ENCODE measurements around the gene TRAF2.

TRAF2 gene

DNA sequence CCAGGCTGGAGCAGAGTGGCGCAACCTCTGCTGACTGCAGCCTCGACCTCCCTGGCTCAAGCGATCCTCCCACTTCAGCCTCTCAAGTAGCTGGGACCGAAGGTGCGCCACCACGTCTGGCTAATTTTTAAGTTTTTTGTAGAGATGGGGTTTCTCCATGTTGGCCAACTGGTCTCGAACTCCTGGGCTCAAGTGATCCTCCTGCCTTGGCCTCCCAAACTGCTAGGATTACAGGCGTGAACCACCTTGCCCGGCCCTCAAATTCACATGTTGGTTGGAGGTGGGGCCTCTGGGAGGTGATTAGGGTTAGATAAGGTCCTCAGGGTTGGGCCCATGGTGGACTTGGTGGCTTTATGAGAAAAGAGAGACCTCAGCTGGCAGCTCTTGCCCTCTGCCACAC, 75.8 kb downstream of the TRAF2 start:
- DNase-seq (ENCODE audit: low spot score) = no peak

DNA sequence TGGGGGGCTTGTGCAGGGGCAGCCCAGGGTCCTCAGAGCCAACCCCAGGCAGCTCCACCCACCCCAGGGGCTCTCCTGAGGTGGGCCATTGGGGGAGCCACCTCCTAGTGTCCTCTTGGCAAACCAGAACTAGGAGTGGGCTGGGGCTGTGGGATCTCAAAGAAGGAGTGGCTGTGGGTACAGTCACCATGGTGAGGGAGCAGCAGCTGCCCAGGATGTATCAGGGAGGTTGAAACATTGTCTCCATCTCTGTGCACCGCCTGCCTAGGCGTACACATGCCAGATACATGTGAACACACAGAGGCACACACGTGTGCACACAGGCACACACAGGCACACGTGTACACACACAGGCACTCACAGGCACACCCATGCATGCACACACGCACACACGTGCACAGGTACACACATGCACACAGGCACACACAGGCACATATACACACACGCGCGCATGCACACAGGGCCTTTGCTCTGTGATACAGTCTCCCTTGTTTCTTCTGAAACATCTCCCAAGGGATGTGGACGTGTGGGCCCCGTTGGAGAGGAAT, 76.5 kb downstream of the TRAF2 start:
- no peak for DNase-seq (ENCODE audit: low spot score)

DNA sequence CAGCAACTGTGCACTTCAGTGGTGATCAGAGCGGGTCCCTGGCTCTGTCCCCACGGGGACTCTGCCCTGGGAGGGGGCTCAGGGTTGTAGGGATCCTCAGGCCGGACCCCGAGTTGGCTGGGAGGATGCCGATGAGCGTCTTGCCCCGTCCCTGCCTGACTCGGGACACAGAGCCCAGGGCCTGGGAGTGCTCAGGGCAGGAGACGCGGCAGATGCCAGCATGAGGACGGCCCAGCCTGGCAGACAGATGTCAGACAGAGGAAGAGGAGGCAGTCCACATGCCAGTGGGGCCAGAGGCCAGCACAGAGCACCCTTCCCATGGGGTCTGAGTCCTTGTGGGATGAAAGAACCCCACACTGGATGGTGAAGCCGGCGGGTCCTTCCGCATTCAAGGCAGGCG, 77.0 kb downstream of the TRAF2 start:
- DNase-seq (ENCODE audit: low spot score) = no peak

DNA sequence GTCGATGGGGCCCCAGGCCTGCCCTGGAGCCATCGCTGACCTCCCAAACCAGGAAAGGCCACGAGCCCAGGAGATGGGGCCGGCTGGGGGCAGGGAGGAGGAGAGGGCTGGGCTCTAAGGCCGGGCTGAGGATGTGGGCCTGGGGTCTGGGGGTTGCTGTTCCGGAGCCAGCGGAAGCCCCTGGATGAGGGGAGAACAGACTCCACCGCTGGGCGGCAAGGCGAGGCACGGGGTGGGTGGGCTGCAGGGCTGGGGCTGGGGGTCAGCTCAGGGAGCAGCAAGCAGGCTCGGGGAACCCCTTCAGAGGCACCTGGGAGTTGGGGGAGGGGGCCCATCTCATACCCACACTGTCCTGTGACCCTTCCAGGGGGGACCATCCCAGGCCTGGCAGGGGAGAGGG, 77.4 kb downstream of the TRAF2 start:
- DNase-seq (ENCODE audit: low spot score) = no peak

DNA sequence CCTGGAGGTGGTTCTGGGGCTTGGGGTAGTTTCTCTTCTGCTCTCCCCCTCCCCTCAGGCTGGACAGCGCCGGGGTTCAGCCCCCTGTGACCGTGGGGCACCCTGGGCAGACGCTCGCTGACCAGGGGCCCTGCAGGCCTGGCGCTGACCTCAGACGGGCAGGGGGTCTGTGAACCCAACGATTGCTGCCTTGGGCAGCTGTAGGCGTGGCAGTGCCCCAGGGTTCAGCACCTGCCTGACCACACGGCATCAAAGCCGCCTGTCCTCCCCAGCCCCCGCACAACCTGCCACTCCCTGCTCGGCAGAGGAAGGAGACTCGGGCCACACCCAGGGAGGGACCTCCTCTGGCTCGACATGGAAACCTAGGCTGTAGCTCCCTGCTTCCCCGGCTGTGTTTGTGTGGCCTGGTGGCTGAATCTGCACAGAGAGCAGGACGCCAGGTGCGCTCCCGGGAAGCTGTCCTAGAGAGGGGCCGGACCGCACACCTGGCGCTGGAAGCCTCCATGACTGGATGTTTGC, 77.9 kb downstream of the TRAF2 start:
- DNase-seq (ENCODE audit: low spot score) = no peak

DNA sequence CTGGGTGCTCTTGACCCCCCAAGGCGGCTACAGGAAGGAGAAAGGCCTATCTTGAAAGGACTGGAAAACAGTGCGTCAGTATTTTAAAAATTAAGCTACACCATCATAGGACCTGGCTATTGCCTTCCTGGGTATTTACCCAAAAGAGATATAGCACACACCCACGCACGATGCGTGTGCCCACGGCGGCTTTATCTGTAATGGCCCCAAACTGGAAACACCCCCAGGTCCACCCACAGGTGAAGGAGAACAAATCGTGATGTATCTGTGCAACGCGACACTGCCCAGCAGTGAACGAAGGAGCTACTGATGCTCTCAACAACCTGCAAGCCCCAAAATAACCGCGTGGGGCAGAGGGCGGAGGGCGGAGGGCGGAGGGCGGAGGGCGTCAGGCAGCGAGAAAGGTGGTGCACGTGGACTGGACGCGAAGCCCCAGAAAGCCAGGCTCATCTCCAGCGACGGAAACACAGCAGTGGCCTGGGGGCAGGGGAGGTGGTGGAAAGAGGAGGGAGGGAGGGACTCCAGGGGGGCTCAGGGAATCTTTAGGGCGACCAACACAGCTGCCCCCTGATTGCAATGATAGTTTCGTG, 78.6 kb downstream of the TRAF2 start:
- no peak for DNase-seq (ENCODE audit: low spot score)

DNA sequence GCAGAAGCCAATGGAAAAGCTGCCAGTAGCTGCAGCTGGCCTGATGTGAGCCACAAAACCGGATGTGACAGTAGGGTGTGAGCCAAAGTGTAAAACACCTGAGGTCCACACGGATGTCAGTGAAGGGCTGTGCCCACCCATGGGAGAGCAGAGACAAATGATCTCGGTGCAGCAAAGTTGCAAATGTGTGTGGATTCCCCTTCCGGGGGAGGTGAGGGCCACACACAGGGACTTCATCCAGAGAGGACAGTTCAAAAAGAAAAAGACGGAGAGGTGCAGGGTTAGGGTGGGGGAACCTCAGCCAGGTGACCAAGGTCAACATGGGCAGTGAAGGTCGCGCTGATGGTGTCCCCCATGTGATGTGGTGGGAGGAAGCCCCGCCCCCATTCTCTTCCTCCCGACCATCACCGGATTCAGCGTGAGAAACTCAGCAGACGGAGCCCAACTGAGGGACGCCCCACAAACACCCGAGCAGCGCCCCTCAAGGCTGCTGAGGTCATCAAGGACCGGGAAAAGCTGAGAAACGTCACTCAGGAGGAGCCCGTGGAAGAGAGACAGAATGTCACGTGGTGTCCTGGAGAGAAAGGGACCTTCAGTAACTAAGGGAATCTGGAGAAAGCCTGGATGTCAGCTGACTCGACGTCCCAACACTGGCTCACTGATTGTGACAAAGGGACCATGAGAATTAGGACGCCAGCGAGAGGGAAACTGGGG, 79.6 kb downstream of the TRAF2 start:
- DNase-seq (ENCODE audit: low spot score) = no peak

DNA sequence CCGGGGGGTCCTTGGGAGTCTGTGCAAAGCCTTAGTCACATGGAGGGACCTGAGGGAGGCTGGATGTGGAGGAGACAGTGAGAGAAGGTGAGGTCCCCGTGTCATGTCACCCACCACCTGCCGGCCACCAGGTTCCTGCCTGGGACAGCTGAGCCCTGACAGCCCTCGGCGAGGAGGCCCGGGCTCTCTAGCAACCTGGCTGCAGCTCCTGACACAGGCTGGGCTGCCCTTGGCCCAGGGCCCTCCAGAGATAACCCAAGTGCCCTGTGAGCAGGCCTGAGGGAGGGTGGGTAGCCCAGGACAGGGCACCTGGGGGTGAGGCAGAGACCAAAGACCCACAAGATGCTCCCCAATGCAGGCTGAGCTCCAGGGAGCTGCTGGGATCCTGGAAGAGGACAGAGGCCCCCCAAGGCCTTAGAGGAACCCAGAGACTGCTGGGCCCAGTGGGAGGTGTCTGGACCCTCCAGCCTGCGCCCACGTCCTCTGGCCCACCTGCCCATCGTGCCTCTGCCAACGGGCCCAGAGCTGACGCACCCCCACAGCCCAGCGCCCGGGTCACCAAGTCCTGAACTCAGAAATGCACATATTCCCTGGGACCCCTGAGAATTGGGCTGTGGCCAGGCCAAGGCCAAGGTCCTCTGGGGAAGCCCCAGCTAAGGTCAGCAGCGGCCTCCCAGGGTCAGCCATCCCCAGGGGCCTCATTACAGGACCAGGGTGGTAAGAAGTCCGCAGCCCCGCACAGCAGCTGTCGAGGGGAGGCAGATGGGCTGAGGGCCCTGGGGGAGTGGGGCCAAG, 82.2 kb downstream of the TRAF2 start:
- DNase-seq (ENCODE audit: low spot score) = no peak

DNA sequence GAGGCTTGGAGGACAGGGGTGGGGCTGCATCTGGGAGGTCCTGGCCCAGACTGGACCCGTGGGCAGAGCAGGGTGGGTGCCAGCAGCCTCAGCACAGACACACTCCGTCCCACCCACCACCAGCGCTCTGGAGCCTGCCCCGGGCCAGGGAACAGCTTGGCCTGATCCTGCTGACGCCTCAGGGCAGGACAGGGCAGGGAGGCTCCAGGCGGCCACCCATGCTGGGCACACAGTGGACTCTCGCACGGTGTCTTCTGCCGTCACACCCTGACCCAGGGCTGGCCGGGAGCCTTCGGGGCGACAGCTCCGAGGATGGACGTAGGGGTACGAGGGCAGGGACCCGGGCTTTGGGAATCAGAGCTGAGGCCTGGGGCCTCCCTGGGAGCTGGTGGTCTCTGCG, 82.8 kb downstream of the TRAF2 start:
- DNase-seq (ENCODE audit: low spot score) = no peak

DNA sequence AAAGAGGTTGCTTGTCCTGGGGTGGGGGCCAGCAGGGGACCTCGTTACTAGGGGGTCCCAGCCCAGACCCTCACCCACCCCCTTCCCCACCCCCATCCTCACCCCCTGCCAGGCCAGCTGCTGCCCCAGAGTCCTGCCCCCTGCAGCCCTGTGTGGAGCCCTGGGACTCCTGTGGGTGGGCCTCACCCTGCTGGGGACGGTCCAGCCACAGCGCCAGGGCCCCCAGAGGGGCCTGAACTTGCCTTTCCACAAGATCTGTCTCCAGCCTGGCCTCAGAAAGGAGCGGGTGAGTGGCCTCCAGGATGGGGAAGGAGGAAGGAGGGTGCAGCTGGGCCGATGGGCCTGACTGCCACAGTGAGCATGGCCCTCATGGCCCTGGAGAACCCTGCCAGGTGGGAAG, 83.5 kb downstream of the TRAF2 start:
- DNase-seq (ENCODE audit: low spot score) = no peak

DNA sequence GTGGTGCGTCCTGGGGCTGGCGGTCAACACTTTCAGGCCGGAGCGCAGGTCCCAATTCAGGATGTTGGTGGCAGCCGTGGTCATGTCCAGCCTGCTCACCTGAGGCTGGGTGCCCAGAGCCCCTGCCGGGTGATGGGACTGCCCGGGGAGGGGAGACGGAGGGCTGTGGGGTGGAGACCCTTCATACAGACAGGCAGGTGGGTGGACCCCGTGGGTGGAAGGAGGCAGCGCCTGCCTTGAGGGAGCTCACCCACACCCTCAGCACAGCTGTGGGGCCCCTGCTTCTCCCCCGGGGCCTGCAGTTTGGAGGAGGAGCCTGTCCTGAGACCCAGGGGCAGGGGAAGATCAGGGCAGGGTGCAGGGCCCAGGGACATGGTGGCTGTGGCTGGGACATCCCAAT, 84.0 kb downstream of the TRAF2 start:
- no peak for DNase-seq (ENCODE audit: low spot score)

DNA sequence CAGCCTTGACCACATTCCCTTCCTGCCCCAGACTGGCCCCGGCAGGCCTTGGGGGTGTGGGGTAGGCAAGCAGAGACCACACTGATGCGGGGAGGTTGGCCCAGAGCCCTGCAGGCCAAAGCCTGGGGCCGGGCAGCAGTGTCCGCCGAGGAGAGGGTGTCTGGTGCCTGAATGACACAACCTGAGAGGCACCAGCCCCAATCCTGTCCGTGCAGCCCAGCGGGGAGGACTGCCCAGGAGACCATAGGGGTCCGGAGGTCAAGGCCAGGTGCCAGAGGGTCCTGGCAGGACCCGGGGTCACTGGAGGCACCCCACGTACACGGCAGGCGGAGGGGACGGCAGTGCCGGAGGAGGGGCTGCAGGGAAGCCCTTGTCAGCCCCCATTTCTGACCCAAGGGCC, 85.4 kb downstream of the TRAF2 start:
- no peak for DNase-seq (ENCODE audit: low spot score)

DNA sequence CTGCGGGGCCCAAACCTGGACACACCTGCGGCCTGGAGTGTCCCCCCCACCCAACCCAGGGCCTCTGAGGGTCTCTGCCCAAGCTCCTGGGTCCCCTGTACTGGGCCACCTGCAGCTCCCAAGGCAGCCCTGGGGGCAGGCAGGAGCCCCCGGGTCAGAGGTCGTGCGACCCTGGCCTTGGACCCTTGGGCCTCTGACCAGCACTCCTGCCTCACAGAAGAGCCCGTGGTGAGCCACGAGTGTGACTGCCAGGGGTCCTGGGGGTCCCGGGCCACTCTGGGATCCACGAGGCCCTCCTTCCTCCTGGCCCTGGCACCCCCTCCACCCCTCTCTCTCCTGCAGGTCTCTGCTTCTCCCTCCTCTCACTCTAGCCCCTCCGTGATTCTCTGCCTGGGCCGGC, 86.0 kb downstream of the TRAF2 start:
- no peak for DNase-seq (ENCODE audit: low spot score)

DNA sequence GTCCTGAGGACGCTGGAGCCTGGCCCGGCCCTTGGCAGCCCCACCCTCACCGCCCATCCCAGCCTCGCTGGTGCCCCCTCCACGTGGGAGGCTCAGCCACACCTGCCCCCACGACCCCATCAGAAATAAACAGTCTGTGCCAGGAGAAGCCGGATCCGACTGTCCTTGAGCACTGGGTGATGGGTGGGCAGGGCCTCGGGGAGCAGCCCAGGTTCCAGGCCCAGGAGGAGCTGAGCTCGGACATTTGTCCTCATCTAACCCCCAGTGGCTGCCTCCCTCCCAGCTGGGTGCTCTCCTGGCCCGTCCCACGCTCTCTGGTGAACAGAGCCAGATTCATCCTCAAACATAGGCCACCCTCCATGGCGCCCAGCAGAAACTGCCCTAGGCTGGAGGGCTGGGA, 86.4 kb downstream of the TRAF2 start:
- DNase-seq (ENCODE audit: low spot score) = no peak

DNA sequence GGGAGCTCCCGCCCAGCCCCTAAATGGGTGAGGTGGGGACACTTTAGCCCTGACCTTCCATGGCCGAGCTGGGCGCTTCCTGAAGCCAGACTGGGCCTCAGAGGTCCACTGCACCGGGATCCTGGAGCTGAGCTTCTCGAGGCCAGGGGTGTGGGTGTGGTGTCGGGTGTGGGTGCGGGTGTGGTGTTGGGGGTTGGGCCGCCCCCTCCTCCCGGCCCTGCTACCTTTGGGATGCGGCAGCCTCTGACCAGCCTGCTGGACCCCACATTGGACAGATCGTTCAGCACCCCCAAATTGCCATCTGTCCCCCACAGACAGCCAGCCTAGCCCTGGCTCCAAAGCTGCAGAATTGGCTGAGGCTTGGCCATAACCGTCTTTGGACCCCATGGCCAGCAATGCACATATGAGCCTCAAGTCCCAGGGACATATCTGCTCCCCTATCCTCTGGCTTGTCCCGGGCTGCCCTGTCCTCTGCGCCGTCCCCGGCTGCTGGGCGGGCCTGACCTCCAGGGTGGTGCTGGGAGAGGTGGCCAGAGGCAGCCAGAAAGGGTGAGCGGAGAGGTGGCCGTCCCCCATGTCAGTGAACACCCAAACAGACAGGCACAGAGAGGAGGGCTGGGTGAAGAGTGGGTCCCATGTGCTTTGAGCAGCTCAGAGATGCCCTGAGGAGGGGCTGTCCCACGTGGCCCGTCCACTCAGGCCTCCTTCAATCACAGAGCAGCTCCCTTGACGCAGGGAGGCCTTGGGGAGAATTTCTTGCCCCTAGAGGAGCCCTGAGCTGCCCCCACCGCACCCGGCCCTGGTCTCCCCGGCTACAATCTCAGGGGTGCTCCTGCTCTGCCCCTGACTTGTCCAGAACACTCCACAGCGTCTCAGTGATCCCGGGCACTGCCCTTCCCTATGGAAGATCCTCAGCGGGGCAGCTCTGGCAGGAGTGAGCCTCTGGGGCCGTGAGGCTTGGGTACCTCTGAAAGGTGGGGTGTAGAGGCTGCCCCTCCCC, 87.6 kb downstream of the TRAF2 start:
- DNase-seq (ENCODE audit: low spot score) = no peak

DNA sequence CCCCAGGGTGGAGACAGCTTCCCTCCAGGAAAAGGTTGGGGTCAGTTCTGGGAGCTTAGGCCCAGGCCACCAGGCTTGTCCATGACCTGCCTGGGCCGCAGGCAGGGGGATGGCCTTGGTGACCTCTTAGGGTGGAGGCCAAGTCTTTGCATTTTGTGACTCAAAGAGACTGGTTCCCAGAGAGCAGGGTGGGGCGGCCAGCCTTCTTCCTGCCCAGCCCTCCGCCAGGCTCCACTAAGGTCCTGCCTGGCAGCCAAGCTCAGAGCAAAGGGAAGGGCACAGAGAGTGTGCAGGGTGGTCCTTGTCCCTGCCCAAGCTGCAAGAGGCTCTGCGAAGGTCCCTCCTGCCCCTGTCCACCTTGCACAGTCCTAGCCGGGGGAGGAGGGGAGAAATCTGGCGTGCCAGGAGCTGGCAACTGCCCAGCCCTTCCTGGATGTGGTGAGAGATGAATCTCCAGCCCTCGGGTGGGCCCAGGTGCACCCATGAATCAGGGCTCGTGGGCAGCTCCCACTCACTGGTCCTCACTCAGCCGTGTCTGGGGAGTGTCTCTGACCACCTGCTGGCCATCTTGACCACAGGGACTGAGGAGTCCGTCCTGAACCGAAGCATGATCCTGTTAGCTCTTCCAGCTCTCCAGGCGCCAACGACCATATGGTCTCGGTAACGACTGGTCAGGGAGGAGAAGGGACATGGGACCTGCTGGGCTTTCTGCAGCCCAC, 88.7 kb downstream of the TRAF2 start:
- DNase-seq (ENCODE audit: low spot score) = no peak

DNA sequence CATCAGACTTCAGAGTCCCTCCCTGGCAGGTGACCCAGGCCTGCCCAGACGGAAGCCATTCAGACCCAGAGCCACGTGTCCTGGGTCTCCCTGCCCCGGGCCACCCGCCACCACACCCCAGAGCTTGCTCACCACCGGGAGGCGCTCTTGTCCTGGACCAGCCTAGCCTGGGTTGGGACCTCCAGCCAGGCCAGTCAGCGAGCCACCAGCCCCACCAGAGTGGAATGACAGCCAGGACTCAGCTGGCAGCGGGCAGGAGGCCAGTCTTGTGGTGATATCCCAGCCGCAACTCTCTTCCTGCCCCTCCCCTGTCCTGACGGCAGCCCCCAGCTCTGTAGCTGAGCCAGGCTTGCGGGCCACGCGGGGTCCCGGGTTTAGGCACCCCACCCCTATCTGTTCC, 89.3 kb downstream of the TRAF2 start:
- DNase-seq (ENCODE audit: low spot score) = no peak
